Stomach (tissue), 9 donors: ENCODE measurements around the gene C1orf232. TPM values are rescaled to one million over a fixed set of nuclear protein-coding genes. Genes with fewer than 3 reads are reported as not detected.
A peak's percentile ranks its signal among the peaks of the same experiment; 100 is the strongest.

Source experiments
- DNase-seq, 2 donors: peaks; one replicate each; pipeline versions ENCODE4 v3.0.0 to v3.0.0-alpha.2; 2013 to 2019
- H3K27ac ChIP-seq, 5 donors: fragments of 200-600 bp in 4 of 5; sonication (generic) in 4 of 5; one replicate each; pipeline ENCODE4 v1.5.1; 2013 to 2019; ENCODE audit warnings: mild to moderate bottlenecking in 1 of 5, moderate library complexity in 1 of 5
- H3K27me3 ChIP-seq, 3 donors: fragments of 200-600 bp; sonication (generic); one replicate each; pipeline ENCODE4 v1.5.1; 2017 to 2019; ENCODE audit warnings: mixed run types in 1 of 3
- H3K36me3 ChIP-seq, 4 donors: fragments of 200-600 bp; sonication (generic); 1 replicate in 3 of 4; 2 replicates in 1 of 4; pipeline ENCODE4 v1.5.1; 2016 to 2019
- H3K4me1 ChIP-seq, 4 donors: fragments of 200-600 bp; sonication (generic); one replicate each; pipeline ENCODE4 v1.5.1; 2016 to 2019
- H3K4me3 ChIP-seq, 4 donors: fragments of 200-600 bp; sonication (generic) in 3 of 4; one replicate each; pipeline ENCODE4 v1.5.1; 2016 to 2019; ENCODE audit warnings: mild to moderate bottlenecking in 1 of 4
- H3K9me3 ChIP-seq, 4 donors: fragments of 200-600 bp; sonication (generic); one replicate each; pipeline ENCODE4 v1.5.1; 2016 to 2019
- CTCF ChIP-seq, 7 experiments: fragments of 450-650 bp in 4 of 7; fragments of 200-600 bp in 3 of 7; sonication (generic) in 3 of 7; IDR thresholded peaks; one replicate each; pipeline ENCODE4 v1.5.1; 2016 to 2019; ENCODE audit warnings: antibody characterized with exemption in 7 of 7, control low read depth in 2 of 7, mild to moderate bottlenecking in 1 of 7
- EP300 ChIP-seq: sonication (generic); formaldehyde crosslinking; IDR thresholded peaks from one replicate; pipeline ENCODE4 v1.6.1; 2017; ENCODE audit warnings: antibody characterized with exemption
- POLR2A ChIP-seq, 4 donors: fragments of 450-650 bp; IDR thresholded peaks; one replicate each; pipeline ENCODE4 v1.6.1; 2016; ENCODE audit warnings: antibody characterized with exemption in 4 of 4, control low read depth in 2 of 4, mild to moderate bottlenecking in 1 of 4, moderate library complexity in 1 of 4
- POLR2AphosphoS5 ChIP-seq, 3 donors: sonication (generic); formaldehyde crosslinking; IDR thresholded peaks; one replicate each; pipeline ENCODE4 v1.6.1; 2016; ENCODE audit warnings: antibody characterized with exemption in 3 of 3
- WGBS, 5 donors: extraction: QIAGEN DNeasy Blood & Tissue Kit in 3 of 5; methylation state at CpG; one replicate each; pipeline versions ENCODE4 v1.1.5 to v1.1.7; 2013 to 2018; 5-methylcytosine and 5-hydroxymethylcytosine counted together
- intact Hi-C: fragments of 100-400 bp; cut with DNase I; formaldehyde crosslinking; loops from one replicate; pipeline ENCODE4 v1.15.1; 2023; ENCODE audit warnings: low total_unique reads
- polyA plus RNA-seq, 3 donors: library from polyadenylated mRNA; stranded (reverse); fragments of 200-250 nt; gene quantifications; one replicate each; pipeline ENCODE4 v1.2.3, GENCODE V29; 2013
- total RNA-seq, 5 donors: library from RNA; depleted of rRNA; stranded (reverse); fragments of >200 nt; gene quantifications; one replicate each; pipeline versions ENCODE4 v1.1.0 to v1.2.3, GENCODE V29; 2014 to 2016
- donor health status: healthy with polysubstance abuse.
- donor health status: Bipolar disorder and iron deficiency.
- donor health status: healthy.

The C1orf232 gene
- total and polyA plus RNA-seq, 8 donors, result not detected

GRCh38 chr1:26158908-26159742 is 9.6 kb downstream of the C1orf232 start, which contains the start of gene FAM110D:
Gene FAM110D, plus strand, starts transcription at chr1:26159079. Its CDS starts 2,213 bp downstream, at chr1:26161292.
- Histone ChIP-seq H3K4me1 (peaks cover 14 to 31% (median 25%) of the 10 kb centered on the region in 4 donors), H3K27ac (peak within 1 kb of the TSS in 4 of 5 donors; percentile 34 to 49 (median 42)), H3K9me3 (no peaks in the 10 kb centered on the region), H3K4me3 (peak within 1 kb of the TSS; percentile 18 to 66 (median 38)), H3K36me3 (no peaks in the 10 kb centered on the region), H3K27me3 (peaks cover 0 to 82% (median 36%) of the 10 kb centered on the region in 3 donors)
- intact Hi-C loops, result no loop called here
- DNase-seq, result peak in 1 of 2 donors; percentile 20
- TF ChIP-seq POLR2A (IDR thresholded peaks at IDR 0.05) (no peak), POLR2AphosphoS5 (IDR thresholded peaks at IDR 0.05) (peak in 1 of 3 donors; percentile 6)
- 52 to 63% (median 56%) methylated on average over 6 of the region's 6 CpGs for WGBS, 5 donors

GRCh38 chr1:26158271-26158907 is 10.4 kb downstream of the C1orf232 start:
- TF ChIP-seq CTCF (IDR thresholded peaks at IDR 0.05) (no peak), POLR2AphosphoS5 (IDR thresholded peaks at IDR 0.05) (no peak)
- Histone ChIP-seq H3K27ac (peak overlapping the region in 4 of 5 donors; percentile 28 to 49 (median 36)), H3K4me3 (peak overlapping the region in 1 of 4 donors; percentile 66), H3K36me3 (no peaks in the 10 kb centered on the region), H3K4me1 (peaks cover 9 to 24% (median 19%) of the 10 kb centered on the region in 4 donors), H3K9me3 (no peaks in the 10 kb centered on the region), H3K27me3 (peaks cover 0 to 85% (median 36%) of the 10 kb centered on the region in 3 donors)
- 84 to 93% (median 91%) methylated on average over 4 to 5 of the region's 5 CpGs for WGBS, 5 donors
- intact Hi-C loops, result no loop called here
- DNase-seq, result no peak

GRCh38 chr1:26156285-26157038 is 12.3 kb downstream of the C1orf232 start:
- peak in 1 of 2 donors; percentile 55 for DNase-seq
- intact Hi-C loops, result no loop called here
- H3K4me3 ChIP-seq, result peak overlapping the region in 2 of 4 donors; percentile 6 to 11
- H3K27me3 ChIP-seq, result peaks cover 0 to 69% (median 33%) of the 10 kb centered on the region in 3 donors
- TF ChIP-seq POLR2AphosphoS5 (IDR thresholded peaks at IDR 0.05) (no peak), CTCF (IDR thresholded peaks at IDR 0.05) (no peak), POLR2A (IDR thresholded peaks at IDR 0.05) (no peak), EP300 (no peak)
- peaks cover 4 to 13% (median 9%) of the 10 kb centered on the region in 4 donors for H3K4me1 ChIP-seq
- no peaks in the 10 kb centered on the region for H3K9me3 ChIP-seq
- H3K36me3 ChIP-seq, result no peaks in the 10 kb centered on the region
- 18 to 52% (median 34%) methylated on average over 7 to 12 of the region's 12 CpGs for WGBS, 5 donors
- peak overlapping the region; percentile 7 to 61 (median 50) for H3K27ac ChIP-seq

GRCh38 chr1:26155370-26156284 is 13.1 kb downstream of the C1orf232 start:
- TF ChIP-seq POLR2A (IDR thresholded peaks at IDR 0.05), result no peak
- peak; percentile 44 for TF ChIP-seq EP300
- TF ChIP-seq CTCF (IDR thresholded peaks at IDR 0.05), result no peak
- TF ChIP-seq POLR2AphosphoS5 (IDR thresholded peaks at IDR 0.05), result peak in 2 of 3 donors; percentile 17 to 34
- Histone ChIP-seq H3K36me3 (no peaks in the 10 kb centered on the region), H3K27ac (peak overlapping the region in 4 of 5 donors; percentile 41 to 61 (median 52)), H3K27me3 (peaks cover 0 to 64% (median 25%) of the 10 kb centered on the region in 3 donors), H3K9me3 (no peaks in the 10 kb centered on the region), H3K4me3 (peak overlapping the region in 1 of 4 donors; percentile 11), H3K4me1 (peaks cover 0 to 5% (median under 1%) of the 10 kb centered on the region in 4 donors)
- intact Hi-C loops, result no loop called here
- 59 to 74% (median 67%) methylated on average over 18 to 21 of the region's 21 CpGs for WGBS, 5 donors
- no peak for DNase-seq
